Activated T-cell treated with anti-CD3 and anti-CD28 coated beads for 4 hours (primary cell): ENCODE measurements around the gene STK11IP.
A peak's percentile ranks its signal among the peaks of the same experiment; 100 is the strongest.
"Not testable (repeated sequence)": the region's sequence is repeated elsewhere in the genome, so short reads cannot be mapped to it uniquely, and the experiment has no call there.

Experiments
- DNase-seq: peaks from one replicate; pipeline ENCODE4 v3.0.0-alpha.2; 2020

The STK11IP gene

GRCh38 chr2:219636941-219637841 is 39.5 kb downstream of the STK11IP start:
- no peak for DNase-seq

- no peak for DNase-seq
Observed at GRCh38 chr2:219637842-219638185, 40.2 kb downstream of the STK11IP start.

GRCh38 chr2:219638217-219638947 is 40.7 kb downstream of the STK11IP start:
- no peak for DNase-seq

- no peak for DNase-seq
Observed at GRCh38 chr2:219638948-219639755, 41.5 kb downstream of the STK11IP start.

- DNase-seq = no peak
Observed at GRCh38 chr2:219641390-219642068, 43.9 kb downstream of the STK11IP start.

GRCh38 chr2:219642069-219642454 is 44.4 kb downstream of the STK11IP start:
- DNase-seq = no peak

GRCh38 chr2:219642465-219643083 is 44.9 kb downstream of the STK11IP start:
- DNase-seq = peak; percentile 84

GRCh38 chr2:219643084-219643473 is 45.4 kb downstream of the STK11IP start:
- DNase-seq = no peak

GRCh38 chr2:219643788-219644398 is 46.2 kb downstream of the STK11IP start:
- no peak for DNase-seq

GRCh38 chr2:219644801-219645480 is 47.3 kb downstream of the STK11IP start:
- DNase-seq = no peak

- no peak for DNase-seq
Observed at GRCh38 chr2:219645631-219646527, 48.2 kb downstream of the STK11IP start.

GRCh38 chr2:219648176-219648575 is 50.5 kb downstream of the STK11IP start:
- no peak for DNase-seq

- no peak for DNase-seq
Observed at GRCh38 chr2:219648963-219649362, 51.3 kb downstream of the STK11IP start.

- DNase-seq = no peak
Observed at GRCh38 chr2:219650426-219651248, 53.0 kb downstream of the STK11IP start.

GRCh38 chr2:219651656-219652055 is 54.0 kb downstream of the STK11IP start:
- not testable (repeated sequence) for DNase-seq

GRCh38 chr2:219656526-219656925 is 58.9 kb downstream of the STK11IP start:
- DNase-seq = no peak

- no peak for DNase-seq
Observed at GRCh38 chr2:219658196-219658846, 60.7 kb downstream of the STK11IP start.

GRCh38 chr2:219658874-219659273 is 61.2 kb downstream of the STK11IP start:
- no peak for DNase-seq
